Heart left ventricle (tissue), 13 donors: ENCODE measurements around the gene UBE2K.

Source experiments
- POLR2A ChIP-seq, 2 donors: fragments of 450-650 bp; IDR thresholded peaks; one replicate each; pipeline ENCODE4 v1.6.1; 2017; ENCODE audit warnings: antibody characterized with exemption in 2 of 2, mild to moderate bottlenecking in 2 of 2, moderate library complexity in 2 of 2
- TF ChIP-seq, protein P1 (sequence below), 12 donors: fragments of 200-600 bp; sonication (generic) in 4 of 12; IDR thresholded peaks; one replicate each; pipeline versions ENCODE4 v1.5.0 to v1.8.0; 2018 to 2022; ENCODE audit warnings: antibody characterized with exemption in 12 of 12, mild to moderate bottlenecking in 5 of 12
- donor health status: ischemic (EF 13 %, LVEDD 7.1; RV severe dilation, severe dysfunction).
- donor health status: DM: no; HTN: yes; CAD: no.
- donor health status: DM: no; HTN: no; CAD: no.
- donor health status: ischemic (EF 25% LVEDD 6.9; RV normal size, moderate dysfunction).
- donor health status: ischemic (EF 25% LVEDD 5.7; RV mildly dilated, moderate dysfunction).
- donor health status: ischemic (EF 35%, LVEDD 5.7; RV mildly dilated, moderate dysfunction).
- donor health status: nonischemic (EF 11% LVEDD 7.7; RV severe dilation, severe dysfunction).
- donor health status: DM: yes; HTN: yes; CAD: no.
- donor health status: PGD.
- donor health status: ischemic (EF 29% LVEDD 5.4; RV normal size, mild dysfunction).
- donor health status: nonischemic (EF 23%, LVEDD 6.1; RV moderate dilation, normal function).

DNA sequence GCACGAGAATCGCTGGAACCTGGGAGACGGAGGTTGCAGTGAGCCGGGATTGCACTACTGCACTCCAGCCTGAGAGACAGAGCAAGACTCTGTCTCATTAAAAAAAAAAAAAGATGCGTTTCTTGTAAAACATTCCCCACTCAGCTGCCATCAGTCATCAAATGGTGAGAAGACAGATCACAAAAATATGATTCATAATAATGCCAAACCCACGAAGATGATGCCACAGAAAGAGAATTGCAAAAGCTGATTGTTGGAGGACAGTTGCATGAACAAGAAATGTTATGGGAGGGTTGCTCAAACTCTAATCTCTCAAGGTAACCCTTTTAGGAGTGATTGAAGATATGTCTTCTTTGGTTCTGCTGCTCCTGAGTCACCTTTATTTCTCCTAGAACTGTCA, 37.9 kb upstream of the UBE2K start:
- TF ChIP-seq, protein P1, sequence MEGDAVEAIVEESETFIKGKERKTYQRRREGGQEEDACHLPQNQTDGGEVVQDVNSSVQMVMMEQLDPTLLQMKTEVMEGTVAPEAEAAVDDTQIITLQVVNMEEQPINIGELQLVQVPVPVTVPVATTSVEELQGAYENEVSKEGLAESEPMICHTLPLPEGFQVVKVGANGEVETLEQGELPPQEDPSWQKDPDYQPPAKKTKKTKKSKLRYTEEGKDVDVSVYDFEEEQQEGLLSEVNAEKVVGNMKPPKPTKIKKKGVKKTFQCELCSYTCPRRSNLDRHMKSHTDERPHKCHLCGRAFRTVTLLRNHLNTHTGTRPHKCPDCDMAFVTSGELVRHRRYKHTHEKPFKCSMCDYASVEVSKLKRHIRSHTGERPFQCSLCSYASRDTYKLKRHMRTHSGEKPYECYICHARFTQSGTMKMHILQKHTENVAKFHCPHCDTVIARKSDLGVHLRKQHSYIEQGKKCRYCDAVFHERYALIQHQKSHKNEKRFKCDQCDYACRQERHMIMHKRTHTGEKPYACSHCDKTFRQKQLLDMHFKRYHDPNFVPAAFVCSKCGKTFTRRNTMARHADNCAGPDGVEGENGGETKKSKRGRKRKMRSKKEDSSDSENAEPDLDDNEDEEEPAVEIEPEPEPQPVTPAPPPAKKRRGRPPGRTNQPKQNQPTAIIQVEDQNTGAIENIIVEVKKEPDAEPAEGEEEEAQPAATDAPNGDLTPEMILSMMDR (IDR thresholded peaks at IDR 0.05): no peak
- no peak for TF ChIP-seq POLR2A (IDR thresholded peaks at IDR 0.05)
